Colonic mucosa (tissue), 4 donors: ENCODE measurements around the gene AKAP9. TPM values are rescaled to one million over a fixed set of nuclear protein-coding genes. Genes with fewer than 3 reads are reported as not detected.
A peak's percentile ranks its signal among the peaks of the same experiment; 100 is the strongest.

ENCODE experiments used
- DNase-seq: peaks from one replicate; pipeline ENCODE4 v3.0.0-alpha.2; 2020
- H3K27ac ChIP-seq: fragments of 200-600 bp; one replicate; pipeline ENCODE4 v1.8.0; 2021
- H3K27me3 ChIP-seq: fragments of 200-600 bp; one replicate; pipeline ENCODE4 v1.8.0; 2021
- H3K36me3 ChIP-seq: fragments of 200-600 bp; one replicate; pipeline ENCODE4 v1.8.0; 2021
- H3K4me1 ChIP-seq: fragments of 200-600 bp; one replicate; pipeline ENCODE4 v1.8.0; 2021; ENCODE audit warnings: mild to moderate bottlenecking
- H3K4me3 ChIP-seq: fragments of 200-600 bp; one replicate; pipeline ENCODE4 v1.8.0; 2021
- H3K9ac ChIP-seq, 2 donors: one replicate each; pipeline ENCODE4 v1.7.0; 2013; ENCODE audit warnings: control low read depth in 2 of 2, low read depth in 2 of 2, low read length in 2 of 2
- H3K9me3 ChIP-seq: fragments of 200-600 bp; one replicate; pipeline ENCODE4 v1.8.0; 2021
- intact Hi-C: fragments of 100-400 bp; cut with DNase I; formaldehyde crosslinking; loops from one replicate; pipeline ENCODE4 v1.14.1; 2022
- total RNA-seq, 2 donors: library from RNA; stranded (reverse); fragmentation: NEBNext Ultra II Directional in 1 of 2; extraction: Animal tissue kit (Norgen Biotek cat#: 25700) in 1 of 2; gene quantifications; one replicate each; pipeline ENCODE4 v1.2.1, GENCODE V29; 2021
- TF ChIP-seq, protein P1 (sequence below): fragments of 200-600 bp; IDR thresholded peaks from one replicate; pipeline ENCODE4 v1.8.0; 2022; ENCODE audit warnings: antibody characterized with exemption, mild to moderate bottlenecking
- donor health status: healthy.
- donor health status: DM: no; HTN: no; CAD: no.
- donor health status: DM: no; HTN: no; CAD: no.

The AKAP9 gene
- total RNA-seq, 2 donors from 2014 or later: 97.7 to 140 TPM

DNA sequence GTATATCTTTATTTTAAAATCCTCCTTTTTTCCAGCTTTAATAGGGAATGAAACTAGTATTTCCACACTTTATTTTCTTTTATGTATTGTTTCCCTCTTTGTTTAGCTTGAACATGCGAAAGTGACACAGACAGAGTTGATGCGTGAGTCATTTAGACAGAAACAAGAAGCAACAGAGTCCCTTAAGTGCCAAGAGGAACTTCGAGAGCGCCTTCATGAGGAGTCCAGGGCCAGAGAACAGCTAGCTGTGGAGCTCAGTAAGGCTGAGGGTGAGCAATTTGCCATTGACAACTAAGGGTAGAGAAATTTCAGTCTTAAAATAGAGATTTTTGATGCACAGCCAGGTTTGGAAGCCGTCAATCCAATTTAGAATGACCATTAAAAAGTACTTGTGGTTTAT, 120.5 kb downstream of the AKAP9 start:
- H3K27ac ChIP-seq: peak overlapping the region; percentile 62
- no peaks in the 10 kb centered on the region for H3K9me3 ChIP-seq
- TF ChIP-seq, protein P1, sequence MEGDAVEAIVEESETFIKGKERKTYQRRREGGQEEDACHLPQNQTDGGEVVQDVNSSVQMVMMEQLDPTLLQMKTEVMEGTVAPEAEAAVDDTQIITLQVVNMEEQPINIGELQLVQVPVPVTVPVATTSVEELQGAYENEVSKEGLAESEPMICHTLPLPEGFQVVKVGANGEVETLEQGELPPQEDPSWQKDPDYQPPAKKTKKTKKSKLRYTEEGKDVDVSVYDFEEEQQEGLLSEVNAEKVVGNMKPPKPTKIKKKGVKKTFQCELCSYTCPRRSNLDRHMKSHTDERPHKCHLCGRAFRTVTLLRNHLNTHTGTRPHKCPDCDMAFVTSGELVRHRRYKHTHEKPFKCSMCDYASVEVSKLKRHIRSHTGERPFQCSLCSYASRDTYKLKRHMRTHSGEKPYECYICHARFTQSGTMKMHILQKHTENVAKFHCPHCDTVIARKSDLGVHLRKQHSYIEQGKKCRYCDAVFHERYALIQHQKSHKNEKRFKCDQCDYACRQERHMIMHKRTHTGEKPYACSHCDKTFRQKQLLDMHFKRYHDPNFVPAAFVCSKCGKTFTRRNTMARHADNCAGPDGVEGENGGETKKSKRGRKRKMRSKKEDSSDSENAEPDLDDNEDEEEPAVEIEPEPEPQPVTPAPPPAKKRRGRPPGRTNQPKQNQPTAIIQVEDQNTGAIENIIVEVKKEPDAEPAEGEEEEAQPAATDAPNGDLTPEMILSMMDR: no peak
- intact Hi-C loops: no loop called here
- H3K36me3 ChIP-seq: no peaks in the 10 kb centered on the region
- H3K4me3 ChIP-seq: no peak overlapping the region
- H3K9ac ChIP-seq: peak overlapping the region in 1 of 2 donors; percentile 63
- peak; percentile 51 for DNase-seq
- no peaks in the 10 kb centered on the region for H3K4me1 ChIP-seq
- H3K27me3 ChIP-seq: no peaks in the 10 kb centered on the region

DNA sequence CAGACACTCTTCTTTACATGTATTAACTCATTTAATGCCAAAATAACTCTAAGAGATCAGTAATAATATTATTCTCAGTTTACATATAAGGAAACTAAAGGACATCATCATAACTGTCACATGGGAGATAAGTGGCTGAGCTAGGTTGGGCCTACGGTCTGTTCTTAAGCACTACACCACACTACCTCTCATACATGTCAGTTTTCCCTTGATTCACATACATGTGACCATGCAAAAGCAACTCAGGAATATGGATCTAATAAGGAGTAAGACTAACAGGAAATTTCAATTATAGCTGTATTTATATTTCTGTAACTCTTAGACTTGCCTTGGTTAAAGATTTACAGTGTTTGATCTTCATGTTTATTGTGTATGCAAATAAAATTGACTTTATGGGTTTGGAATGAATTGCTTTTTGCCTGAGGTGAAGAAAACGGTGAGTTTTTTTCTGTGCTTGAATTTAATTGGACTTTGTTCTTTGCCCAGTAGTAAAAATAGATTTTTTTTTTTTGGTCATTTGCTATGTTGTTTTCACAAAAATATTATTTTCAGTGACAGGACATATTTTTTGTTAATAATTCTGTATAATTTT, 123.9 kb downstream of the AKAP9 start:
- no peaks in the 10 kb centered on the region for H3K36me3 ChIP-seq
- H3K9ac ChIP-seq: no peak overlapping the region
- H3K4me3 ChIP-seq: no peak overlapping the region
- no peaks in the 10 kb centered on the region for H3K4me1 ChIP-seq
- no peak for DNase-seq
- H3K27ac ChIP-seq: peak overlapping the region; percentile 46
- TF ChIP-seq, protein P1: peak; percentile 9
- H3K27me3 ChIP-seq: no peaks in the 10 kb centered on the region
- no peaks in the 10 kb centered on the region for H3K9me3 ChIP-seq
- intact Hi-C loops: no loop called here

DNA sequence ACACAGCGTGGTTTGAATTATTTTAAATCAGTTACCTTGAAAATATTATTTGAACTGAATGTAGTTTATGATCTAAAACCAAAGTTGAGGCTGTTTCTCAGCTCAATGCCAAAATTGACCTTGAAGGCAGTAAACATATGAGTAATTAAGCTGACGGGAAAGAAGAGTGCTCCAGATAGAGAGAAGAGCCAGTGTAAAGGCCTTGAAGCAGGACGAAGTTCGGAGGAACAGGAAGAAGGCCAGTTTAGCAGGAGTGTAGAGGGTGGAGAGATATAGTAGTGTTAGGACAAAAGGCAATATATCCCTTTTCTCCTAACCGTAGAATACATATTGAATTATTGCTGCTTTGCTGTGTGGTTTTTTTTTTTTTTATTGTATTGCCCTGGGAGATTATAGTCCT, 130.4 kb downstream of the AKAP9 start:
- H3K9ac ChIP-seq: no peak overlapping the region

DNA sequence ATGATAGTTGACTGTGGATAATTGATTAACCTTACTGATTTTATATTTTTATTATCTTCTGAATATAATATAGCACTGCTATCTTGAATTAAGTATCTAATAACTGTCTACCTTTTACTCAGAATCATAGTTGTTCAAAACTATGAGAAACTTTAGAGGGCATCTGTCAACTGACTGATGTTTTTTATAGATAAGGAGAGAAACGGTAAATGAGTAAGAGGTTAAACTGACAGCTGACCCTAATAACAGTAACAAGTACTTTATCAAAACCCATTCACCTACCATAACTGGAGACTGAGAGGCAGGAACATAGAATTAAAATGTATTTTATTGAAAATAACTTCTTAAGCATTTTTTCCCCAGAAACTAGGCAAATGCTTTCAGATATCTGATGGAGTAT, 131.5 kb downstream of the AKAP9 start:
- no peak overlapping the region for H3K4me3 ChIP-seq
- H3K4me1 ChIP-seq: no peaks in the 10 kb centered on the region
- H3K27ac ChIP-seq: no peak overlapping the region
- intact Hi-C loops: no loop called here
- no peak overlapping the region for H3K9ac ChIP-seq
- no peaks in the 10 kb centered on the region for H3K36me3 ChIP-seq
- H3K9me3 ChIP-seq: no peaks in the 10 kb centered on the region
- DNase-seq: no peak
- no peaks in the 10 kb centered on the region for H3K27me3 ChIP-seq
- TF ChIP-seq, protein P1: no peak

More for the DNA sequence above, 130.4 kb downstream of the AKAP9 start:
- H3K27ac ChIP-seq: peak overlapping the region; percentile 60
- intact Hi-C loops: no loop called here
- H3K9me3 ChIP-seq: no peaks in the 10 kb centered on the region
- no peaks in the 10 kb centered on the region for H3K36me3 ChIP-seq
- H3K4me3 ChIP-seq: no peak overlapping the region
- no peaks in the 10 kb centered on the region for H3K4me1 ChIP-seq
- peak; percentile 68 for DNase-seq
- H3K27me3 ChIP-seq: no peaks in the 10 kb centered on the region
- TF ChIP-seq, protein P1: no peak

DNA sequence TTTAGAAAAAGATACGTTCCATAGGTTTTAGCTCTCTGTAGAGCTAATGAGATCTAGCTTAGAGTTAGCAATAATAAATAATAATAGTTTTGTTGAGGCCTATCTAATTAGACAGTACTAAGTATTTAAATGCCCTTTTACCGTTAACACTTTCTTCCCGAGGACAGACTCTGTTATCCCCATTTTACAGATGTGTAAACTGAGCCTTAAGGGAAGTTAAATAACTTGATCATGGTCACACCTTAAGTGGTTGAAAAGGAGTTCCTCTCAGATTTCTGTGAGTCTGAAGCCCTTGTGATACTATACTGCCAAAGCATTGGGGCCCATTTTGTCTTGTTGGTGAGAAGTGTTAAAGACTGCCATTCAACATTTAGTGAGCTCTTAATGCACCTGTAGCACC, 132.0 kb downstream of the AKAP9 start:
- no peaks in the 10 kb centered on the region for H3K36me3 ChIP-seq

More for the DNA sequence above, 132.0 kb downstream of the AKAP9 start:
- no peaks in the 10 kb centered on the region for H3K4me1 ChIP-seq
- H3K27me3 ChIP-seq: no peaks in the 10 kb centered on the region
- no peak for DNase-seq
- H3K27ac ChIP-seq: no peak overlapping the region
- TF ChIP-seq, protein P1: no peak
- H3K9me3 ChIP-seq: no peaks in the 10 kb centered on the region
- no peak overlapping the region for H3K4me3 ChIP-seq
- intact Hi-C loops: no loop called here
- H3K9ac ChIP-seq: no peak overlapping the region
